H1 (cell line): Measurements from ENCODE around the gene COG3.

ENCODE experiments used
- CEBPB ChIP-seq: IDR thresholded peaks from 2 replicates; pipeline ENCODE4 v1.6.1; 2012; ENCODE audit warnings: low read depth, low read length
- MAFK ChIP-seq: IDR thresholded peaks from 2 replicates; pipeline ENCODE4 v1.6.1; 2012; ENCODE audit warnings: low read depth, mild to moderate bottlenecking, improper control_type of control experiment, low read length
- TF ChIP-seq, protein P1 (sequence below), 3 experiments: IDR thresholded peaks; 1 replicate in 2 of 3; 2 replicates in 1 of 3; pipeline versions ENCODE4 v1.5.1 to v1.6.1; 2011; ENCODE audit warnings: low read length in 3 of 3, mild to moderate bottlenecking in 3 of 3, inconsistent platforms in 2 of 3, low read depth in 1 of 3, moderate library complexity in 1 of 3; ENCODE audit not compliant: insufficient read depth in 1 of 3; ENCODE audit errors: control extremely low read depth in 1 of 3

GRCh38 chr13:45439781-45440462 is 24.8 kb upstream of the COG3 start:
- TF ChIP-seq CEBPB: no peak
- TF ChIP-seq, protein P1, sequence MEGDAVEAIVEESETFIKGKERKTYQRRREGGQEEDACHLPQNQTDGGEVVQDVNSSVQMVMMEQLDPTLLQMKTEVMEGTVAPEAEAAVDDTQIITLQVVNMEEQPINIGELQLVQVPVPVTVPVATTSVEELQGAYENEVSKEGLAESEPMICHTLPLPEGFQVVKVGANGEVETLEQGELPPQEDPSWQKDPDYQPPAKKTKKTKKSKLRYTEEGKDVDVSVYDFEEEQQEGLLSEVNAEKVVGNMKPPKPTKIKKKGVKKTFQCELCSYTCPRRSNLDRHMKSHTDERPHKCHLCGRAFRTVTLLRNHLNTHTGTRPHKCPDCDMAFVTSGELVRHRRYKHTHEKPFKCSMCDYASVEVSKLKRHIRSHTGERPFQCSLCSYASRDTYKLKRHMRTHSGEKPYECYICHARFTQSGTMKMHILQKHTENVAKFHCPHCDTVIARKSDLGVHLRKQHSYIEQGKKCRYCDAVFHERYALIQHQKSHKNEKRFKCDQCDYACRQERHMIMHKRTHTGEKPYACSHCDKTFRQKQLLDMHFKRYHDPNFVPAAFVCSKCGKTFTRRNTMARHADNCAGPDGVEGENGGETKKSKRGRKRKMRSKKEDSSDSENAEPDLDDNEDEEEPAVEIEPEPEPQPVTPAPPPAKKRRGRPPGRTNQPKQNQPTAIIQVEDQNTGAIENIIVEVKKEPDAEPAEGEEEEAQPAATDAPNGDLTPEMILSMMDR (IDR thresholded peaks at IDR 0.05; ENCODE audit: control extremely low read depth in 1 of 3, insufficient read depth in 1 of 3, low read depth in 1 of 3, low read length in 3 of 3): no peak
- no peak for TF ChIP-seq MAFK
